ENCODE measurements around the gene SLC29A1. TPM values are rescaled to one million over a fixed set of nuclear protein-coding genes. Genes with fewer than 3 reads are reported as not detected.

Gene SLC29A1
- total RNA-seq, 1 experiment from 2014 or later, result 109 TPM

DNA sequence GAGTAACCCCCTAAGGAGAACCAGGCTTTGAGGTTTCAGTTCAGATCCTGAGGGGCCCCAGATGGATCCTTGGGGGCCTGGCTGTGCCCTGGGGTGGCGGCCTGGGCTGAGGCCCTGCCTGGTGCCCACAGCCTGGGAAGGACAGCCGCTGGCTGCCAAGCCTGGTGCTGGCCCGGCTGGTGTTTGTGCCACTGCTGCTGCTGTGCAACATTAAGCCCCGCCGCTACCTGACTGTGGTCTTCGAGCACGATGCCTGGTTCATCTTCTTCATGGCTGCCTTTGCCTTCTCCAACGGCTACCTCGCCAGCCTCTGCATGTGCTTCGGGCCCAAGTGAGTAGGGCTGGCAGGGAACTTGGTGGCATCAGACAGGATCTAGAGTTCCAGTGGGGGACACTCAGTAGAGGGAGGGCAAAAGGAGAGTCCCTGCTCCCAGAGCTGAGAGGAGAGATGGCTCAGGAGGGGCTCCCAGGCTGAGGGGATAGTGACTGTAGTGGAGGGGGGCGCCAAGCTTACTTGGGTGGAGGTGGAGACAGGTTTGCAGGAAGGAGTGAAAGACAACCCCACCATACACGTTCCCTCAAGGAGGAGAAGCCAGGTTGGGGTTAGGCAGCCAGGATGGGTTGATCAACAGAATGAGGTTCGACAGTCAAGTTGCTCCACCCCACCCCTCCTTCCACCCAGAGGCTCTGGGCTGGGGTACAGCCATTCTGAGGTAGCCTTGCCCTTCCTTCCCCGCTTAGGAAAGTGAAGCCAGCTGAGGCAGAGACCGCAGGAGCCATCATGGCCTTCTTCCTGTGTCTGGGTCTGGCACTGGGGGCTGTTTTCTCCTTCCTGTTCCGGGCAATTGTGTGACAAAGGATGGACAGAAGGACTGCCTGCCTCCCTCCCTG, 9.5 kb downstream of the SLC29A1 start:
- DNase-seq, result no peak
- no peak overlapping the region for H3K27ac ChIP-seq
- H3K4me3 ChIP-seq, result no peak overlapping the region
- peaks cover 6% of the 10 kb centered on the region for H3K4me1 ChIP-seq
- H3K27me3 ChIP-seq, result no peaks in the 10 kb centered on the region
- peaks cover 34% of the 10 kb centered on the region for H3K36me3 ChIP-seq
- no peaks in the 10 kb centered on the region for H3K9me3 ChIP-seq (replicated peaks)

DNA sequence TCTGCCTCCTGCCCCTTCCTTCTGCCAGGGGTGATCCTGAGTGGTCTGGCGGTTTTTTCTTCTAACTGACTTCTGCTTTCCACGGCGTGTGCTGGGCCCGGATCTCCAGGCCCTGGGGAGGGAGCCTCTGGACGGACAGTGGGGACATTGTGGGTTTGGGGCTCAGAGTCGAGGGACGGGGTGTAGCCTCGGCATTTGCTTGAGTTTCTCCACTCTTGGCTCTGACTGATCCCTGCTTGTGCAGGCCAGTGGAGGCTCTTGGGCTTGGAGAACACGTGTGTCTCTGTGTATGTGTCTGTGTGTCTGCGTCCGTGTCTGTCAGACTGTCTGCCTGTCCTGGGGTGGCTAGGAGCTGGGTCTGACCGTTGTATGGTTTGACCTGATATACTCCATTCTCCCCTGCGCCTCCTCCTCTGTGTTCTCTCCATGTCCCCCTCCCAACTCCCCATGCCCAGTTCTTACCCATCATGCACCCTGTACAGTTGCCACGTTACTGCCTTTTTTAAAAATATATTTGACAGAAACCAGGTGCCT, 10.2 kb downstream of the SLC29A1 start:
- H3K9me3 ChIP-seq (replicated peaks), result no peaks in the 10 kb centered on the region
- H3K27me3 ChIP-seq, result no peaks in the 10 kb centered on the region
- H3K4me3 ChIP-seq, result no peak overlapping the region
- peaks cover 34% of the 10 kb centered on the region for H3K36me3 ChIP-seq
- no peak for DNase-seq
- H3K27ac ChIP-seq, result no peak overlapping the region
- peaks cover 6% of the 10 kb centered on the region for H3K4me1 ChIP-seq

DNA sequence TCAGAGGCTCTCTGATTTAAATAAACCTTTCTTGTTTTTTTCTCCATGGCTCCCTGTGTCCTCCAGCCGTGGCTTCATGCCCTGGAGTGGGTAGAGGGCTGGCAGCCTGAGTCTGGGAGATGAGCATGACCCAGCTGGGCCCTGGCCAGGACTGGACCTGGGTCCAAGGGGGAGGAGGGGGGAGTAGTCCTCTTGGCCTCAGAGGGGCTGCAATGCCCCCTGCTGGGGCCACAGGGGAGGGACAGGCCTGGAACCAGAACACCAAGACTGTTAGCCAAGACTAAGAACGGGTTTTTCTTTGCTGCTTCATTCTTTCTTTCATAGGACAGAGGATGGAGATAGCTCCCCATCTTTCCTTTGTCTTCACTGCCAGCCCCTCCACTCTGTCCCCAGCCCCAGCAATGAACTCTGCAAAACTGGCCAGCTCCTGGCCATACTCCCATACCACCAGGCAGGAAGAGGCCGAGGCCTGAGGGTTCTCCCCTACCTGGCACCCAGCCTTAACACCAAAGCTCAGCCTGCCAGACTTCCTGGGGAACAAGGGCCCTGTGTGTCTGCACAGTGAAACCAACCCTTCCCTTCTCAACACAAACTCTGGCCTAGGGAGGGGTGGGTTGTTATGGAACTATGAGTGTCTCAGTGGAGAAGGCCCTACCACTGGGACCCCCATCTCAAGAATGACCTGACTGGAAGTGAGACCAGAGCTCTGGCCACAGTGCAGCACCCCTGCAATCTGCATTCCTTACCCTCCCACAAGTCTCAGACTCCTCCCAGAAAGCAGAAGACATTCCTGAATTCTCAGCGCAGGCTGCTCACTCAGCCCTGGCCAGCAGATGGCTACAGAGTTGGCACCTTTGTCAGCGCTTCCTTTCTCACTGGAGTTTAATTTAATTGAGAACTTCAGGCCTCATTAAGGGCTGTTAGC, 11.0 kb downstream of the SLC29A1 start:
- Histone ChIP-seq H3K4me3 (no peak overlapping the region), H3K36me3 (peaks cover 26% of the 10 kb centered on the region), H3K9me3 (replicated peaks) (no peaks in the 10 kb centered on the region), H3K27ac (no peak overlapping the region), H3K4me1 (peaks cover 6% of the 10 kb centered on the region), H3K27me3 (no peaks in the 10 kb centered on the region)
- peak; percentile 54 to 68 for DNase-seq

DNA sequence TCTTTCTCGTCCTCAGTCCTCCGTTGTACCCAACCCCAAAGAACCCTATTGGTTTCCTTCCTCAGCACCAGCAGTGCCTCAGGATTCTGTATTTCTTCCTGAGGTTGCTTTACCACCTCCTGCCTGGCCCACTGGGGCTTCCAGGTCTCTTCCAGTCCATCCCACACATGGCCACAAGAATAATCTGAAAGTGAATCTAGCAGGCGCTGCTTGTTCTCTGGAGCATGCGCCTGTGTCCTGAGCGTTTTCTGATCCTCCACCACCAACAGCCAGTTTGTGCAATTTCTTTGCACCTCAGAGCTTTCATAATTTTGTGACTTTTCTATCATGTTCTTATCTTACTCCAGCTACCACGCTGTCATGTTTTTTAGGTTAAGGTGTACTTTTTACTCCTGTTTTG, 11.9 kb downstream of the SLC29A1 start:
- DNase-seq, result no peak
- H3K9me3 ChIP-seq (replicated peaks), result no peaks in the 10 kb centered on the region
- peaks cover 6% of the 10 kb centered on the region for H3K4me1 ChIP-seq
- H3K27me3 ChIP-seq, result no peaks in the 10 kb centered on the region
- H3K36me3 ChIP-seq, result peaks cover 23% of the 10 kb centered on the region
- H3K4me3 ChIP-seq, result no peak overlapping the region
- no peak overlapping the region for H3K27ac ChIP-seq

DNA sequence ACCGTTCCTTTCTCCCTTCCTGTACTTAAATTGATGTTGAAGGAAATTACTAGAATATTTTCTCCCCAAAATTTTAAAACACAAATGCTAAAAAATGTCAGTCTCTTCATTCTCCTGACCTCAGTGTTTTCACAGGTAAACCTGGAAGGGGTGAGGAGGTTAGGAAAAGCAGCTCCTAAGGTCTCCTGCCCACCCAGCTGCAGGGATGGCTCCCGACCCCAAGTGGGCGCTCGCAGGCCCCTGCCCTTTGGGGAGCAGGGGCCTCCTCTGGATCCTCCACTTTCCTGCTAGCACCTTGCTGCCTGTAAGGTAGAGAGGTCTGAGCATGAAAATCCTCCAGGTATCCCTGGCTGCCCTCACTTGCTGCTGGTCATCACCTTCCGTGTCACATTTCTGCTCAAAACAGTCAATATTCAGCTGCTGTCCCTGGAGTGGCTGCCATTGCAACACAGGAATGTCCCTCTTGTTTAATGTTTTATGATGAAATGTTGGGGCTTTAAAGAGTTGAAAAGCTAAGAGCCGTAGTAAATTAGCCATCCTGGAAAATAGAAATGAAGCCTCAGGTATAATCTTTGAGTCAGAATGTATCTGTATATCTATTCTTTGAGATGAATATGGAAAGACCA, 12.6 kb downstream of the SLC29A1 start:
- H3K9me3 ChIP-seq (replicated peaks), result no peaks in the 10 kb centered on the region
- no peak for DNase-seq
- peaks cover 19% of the 10 kb centered on the region for H3K36me3 ChIP-seq
- no peak overlapping the region for H3K4me3 ChIP-seq
- H3K27me3 ChIP-seq, result no peaks in the 10 kb centered on the region
- peaks cover 6% of the 10 kb centered on the region for H3K4me1 ChIP-seq
- no peak overlapping the region for H3K27ac ChIP-seq

DNA sequence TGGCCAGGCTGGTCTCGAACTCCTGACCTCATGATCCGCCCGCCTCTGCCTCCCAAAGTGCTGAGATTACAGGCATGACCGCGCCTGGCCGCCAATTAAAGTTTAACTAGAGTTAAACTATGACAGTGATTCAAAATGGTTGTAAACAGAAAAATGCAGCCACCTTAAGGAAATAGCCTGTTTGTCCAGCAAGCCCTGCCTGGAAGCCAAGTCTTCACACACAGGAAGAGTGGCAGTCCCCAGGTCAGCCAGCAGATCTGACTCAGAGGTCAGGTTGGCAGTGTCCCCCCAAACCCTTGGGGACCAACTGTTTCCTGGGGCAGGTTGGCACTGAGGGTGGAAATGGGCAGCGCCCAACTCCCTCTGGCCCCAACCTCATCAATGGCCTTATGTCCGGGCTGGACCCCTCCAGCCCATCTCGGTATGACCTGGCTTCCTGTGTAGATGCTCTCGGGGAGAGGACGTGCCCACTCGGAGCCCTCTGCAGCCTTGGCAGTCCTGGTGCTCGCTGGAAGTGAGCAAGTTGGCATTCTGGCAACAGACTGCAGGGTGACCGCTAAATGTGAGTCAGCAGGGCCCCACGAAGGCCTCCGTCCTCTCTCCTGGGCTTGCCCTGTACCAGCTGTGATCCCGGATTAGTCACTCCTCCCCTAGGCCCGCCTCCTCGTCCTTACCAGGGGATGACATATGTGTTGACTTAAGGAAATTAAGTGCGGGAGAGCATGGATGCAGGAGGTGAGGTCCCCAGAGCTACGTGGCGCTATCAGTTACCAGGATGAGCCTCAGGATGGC, 13.8 kb downstream of the SLC29A1 start:
- peak; percentile 94 for DNase-seq
- Histone ChIP-seq H3K36me3 (peaks cover 14% of the 10 kb centered on the region), H3K27ac (peak overlapping the region; percentile 75), H3K4me3 (peak overlapping the region; percentile 55), H3K4me1 (peaks cover 6% of the 10 kb centered on the region), H3K9me3 (replicated peaks) (no peaks in the 10 kb centered on the region), H3K27me3 (no peaks in the 10 kb centered on the region)

DNA sequence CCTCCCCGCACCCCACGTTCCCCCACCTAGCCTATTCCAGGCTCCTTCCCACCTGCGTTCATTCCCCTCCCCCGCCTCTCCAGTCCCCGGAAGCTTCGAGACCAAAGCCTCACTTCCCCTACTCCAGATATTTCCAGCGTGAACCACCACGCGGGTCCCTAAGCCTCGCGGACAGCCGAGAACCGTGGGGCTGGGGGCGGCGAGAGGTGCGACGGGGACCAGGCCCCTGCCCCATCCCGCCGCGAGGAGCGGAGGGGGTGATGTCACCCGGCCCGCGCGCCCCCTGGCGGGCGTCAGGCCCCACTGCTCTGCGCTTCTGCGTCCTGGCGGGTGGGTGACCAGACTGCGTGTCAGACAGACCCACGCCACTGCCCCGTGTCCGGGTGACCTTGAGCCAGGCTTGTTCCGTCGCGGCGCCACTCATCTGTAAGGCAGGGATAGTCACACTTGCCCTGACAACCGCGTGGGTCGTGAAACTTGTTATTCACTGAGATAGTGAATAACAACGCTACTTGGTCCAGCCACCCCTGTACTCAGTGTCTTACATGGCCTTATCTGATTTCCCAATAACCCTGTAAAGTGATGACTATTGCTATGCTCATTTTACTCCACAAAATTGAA, 14.5 kb downstream of the SLC29A1 start:
- peak overlapping the region; percentile 75 for H3K27ac ChIP-seq
- peak; percentile 70 to 79 for DNase-seq
- H3K36me3 ChIP-seq, result peaks cover 10% of the 10 kb centered on the region; the same call in 1 of the 2 replicates
- H3K9me3 ChIP-seq (replicated peaks), result no peaks in the 10 kb centered on the region
- no peaks in the 10 kb centered on the region for H3K27me3 ChIP-seq
- peak overlapping the region; percentile 55 for H3K4me3 ChIP-seq
- H3K4me1 ChIP-seq, result peaks cover 6% of the 10 kb centered on the region

DNA sequence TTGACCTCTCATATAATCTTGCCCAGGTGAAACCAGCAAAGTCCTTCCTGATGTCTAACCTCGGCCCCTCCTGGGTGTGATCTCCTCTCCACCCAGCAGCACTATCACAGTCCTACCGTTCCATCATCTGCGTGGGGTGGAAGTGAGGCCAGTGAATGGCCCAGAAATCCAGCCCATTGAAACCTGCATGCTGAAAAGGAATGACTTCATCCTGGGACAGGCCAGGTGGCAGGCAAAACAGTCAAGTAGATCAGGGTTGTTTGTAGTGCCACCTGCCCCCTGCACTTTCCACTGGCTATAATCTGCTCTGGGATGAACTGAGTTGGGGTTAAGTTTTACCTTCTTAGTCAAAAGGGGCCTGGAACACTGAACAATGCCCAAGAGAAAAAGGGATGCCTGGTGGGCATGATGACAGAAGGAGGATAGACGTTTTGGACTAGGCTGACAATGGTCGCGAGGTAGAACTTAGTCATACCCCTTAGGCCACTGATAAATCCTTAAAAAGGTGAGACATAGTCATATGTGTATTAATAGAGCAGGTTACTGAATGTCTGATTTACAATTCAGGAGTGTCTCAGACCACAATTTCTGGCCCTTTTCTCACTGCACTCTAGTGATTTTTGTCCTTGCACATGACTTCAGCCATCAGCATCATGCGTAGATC, 15.4 kb downstream of the SLC29A1 start:
- H3K4me3 ChIP-seq, result no peak overlapping the region
- peaks cover 7% of the 10 kb centered on the region; the same call in 1 of the 2 replicates for H3K36me3 ChIP-seq
- no peak overlapping the region for H3K27ac ChIP-seq
- DNase-seq, result no peak
- H3K4me1 ChIP-seq, result peaks cover 6% of the 10 kb centered on the region
- H3K9me3 ChIP-seq (replicated peaks), result no peaks in the 10 kb centered on the region
- H3K27me3 ChIP-seq, result no peaks in the 10 kb centered on the region

DNA sequence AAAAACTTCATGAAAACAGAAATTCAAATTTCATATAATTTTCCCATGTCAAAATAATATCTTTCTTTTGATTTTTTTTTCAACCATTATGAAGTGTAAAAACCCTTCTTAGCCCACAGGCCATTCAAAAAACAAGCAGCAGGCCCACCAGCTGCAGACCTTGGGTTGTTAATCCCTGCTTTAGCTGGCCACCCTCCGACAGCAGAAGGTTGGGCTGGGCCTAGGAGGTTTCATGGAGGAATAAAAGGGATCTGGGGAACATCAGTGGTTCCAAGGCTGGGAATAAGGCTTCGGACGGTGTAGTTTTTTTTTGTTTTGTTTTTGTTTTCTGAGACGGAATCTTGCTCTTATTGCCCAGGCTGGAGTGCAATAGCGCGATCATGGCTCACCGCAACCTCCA, 19.9 kb downstream of the SLC29A1 start:
- DNase-seq, result no peak
- H3K9me3 ChIP-seq (replicated peaks), result no peaks in the 10 kb centered on the region
- H3K27me3 ChIP-seq, result no peaks in the 10 kb centered on the region
- H3K27ac ChIP-seq, result no peak overlapping the region
- H3K4me1 ChIP-seq, result no peaks in the 10 kb centered on the region; the same call in 1 of the 2 replicates
- H3K4me3 ChIP-seq, result no peak overlapping the region
- H3K36me3 ChIP-seq, result peaks cover 9% of the 10 kb centered on the region

DNA sequence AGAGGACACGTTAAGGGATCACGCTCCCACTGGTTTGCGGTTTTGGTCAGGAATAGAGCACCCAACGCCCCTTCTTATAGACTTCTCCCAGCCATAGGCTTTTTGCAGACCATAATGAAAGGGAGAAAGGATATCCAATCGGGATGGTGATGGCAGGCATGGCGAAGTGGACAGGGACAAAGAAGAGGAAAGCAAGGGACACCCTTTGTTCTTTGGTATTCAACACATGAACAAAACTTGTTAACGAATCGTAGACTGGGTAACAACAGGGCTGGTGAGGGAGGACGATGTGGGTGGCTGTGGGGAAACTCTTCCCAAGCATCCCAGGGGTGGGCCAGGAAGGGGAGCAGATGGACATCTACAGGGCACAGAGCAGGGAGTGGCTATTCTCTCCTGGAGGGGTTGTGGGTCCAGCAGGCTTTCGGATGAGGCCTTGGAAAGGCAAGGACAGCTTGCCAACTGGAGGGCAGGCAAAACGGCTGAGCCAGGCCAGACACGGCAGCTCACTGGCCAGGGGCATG, 22.1 kb downstream of the SLC29A1 start:
- peak overlapping the region; percentile 93 for H3K4me3 ChIP-seq
- DNase-seq, result no peak
- no peaks in the 10 kb centered on the region for H3K9me3 ChIP-seq (replicated peaks)
- H3K27me3 ChIP-seq, result no peaks in the 10 kb centered on the region
- no peaks in the 10 kb centered on the region; the same call in none of the 2 replicates for H3K4me1 ChIP-seq
- no peak overlapping the region for H3K27ac ChIP-seq
- peaks cover 31% of the 10 kb centered on the region for H3K36me3 ChIP-seq

DNA sequence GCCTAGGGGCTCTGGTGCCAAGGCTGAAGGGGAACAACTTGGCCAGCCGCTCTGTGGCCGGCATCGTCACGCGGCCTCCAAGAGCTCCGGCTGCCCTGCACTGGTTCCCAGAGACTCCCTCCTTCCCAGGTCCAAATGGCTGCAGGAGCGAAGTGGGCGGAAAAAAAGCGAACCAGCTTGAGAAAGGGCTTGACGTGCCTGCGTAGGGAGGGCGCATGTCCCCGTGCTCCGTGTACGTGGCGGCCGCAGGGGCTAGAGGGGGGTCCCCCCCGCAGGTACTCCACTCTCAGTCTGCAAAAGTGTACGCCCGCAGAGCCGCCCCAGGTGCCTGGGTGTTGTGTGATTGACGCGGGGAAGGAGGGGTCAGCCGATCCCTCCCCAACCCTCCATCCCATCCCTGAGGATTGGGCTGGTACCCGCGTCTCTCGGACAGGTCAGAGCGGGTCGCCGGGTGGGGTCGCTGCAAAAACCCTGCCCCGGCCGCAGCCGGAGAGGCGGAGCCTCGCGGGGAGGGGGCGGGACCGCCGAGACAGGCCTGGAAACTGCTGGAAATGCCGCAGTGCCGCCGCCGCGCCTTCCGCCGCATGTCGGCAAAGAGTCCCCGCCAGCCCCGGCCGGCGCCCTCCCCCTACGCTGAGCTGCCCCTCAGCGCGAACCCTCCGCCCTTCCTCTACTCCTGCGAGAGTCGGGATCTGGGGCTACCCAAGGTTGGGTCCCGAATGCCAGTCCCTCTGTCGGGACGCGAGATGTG, 22.7 kb downstream of the SLC29A1 start:
- Histone ChIP-seq H3K27ac (peak overlapping the region; percentile 84), H3K4me1 (no peaks in the 10 kb centered on the region; the same call in none of the 2 replicates), H3K4me3 (peak overlapping the region; percentile 93), H3K27me3 (no peaks in the 10 kb centered on the region), H3K36me3 (peaks cover 37% of the 10 kb centered on the region), H3K9me3 (replicated peaks) (no peaks in the 10 kb centered on the region)
- DNase-seq, result peak; percentile 82

DNA sequence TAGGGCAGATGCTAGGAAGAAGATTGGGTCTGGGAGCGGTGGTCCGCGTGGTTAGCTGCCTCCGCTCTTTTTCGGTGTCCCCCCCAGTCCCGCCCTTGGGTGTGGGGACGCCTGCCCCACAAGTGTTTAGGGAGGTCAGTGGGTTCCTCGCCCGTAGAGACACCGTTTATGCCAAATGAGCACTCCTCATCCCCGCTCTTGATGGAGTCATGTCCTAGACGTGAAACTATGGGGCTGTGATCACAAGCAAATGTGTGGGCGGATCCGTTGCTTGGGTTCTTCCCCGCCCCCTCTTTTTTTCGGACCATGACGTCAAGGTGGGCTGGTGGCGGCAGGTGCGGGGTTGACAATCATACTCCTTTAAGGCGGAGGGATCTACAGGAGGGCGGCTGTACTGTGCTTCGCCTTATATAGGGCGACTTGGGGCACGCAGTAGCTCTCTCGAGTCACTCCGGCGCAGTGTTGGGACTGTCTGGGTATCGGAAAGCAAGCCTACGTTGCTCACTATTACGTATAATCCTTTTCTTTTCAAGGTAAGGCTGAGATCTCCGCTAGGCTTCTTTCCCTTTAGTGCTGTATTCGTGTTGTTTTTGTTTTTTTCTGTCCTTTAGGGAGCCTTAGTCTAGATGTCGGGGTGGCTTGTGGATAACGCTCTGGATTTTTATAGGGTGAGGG, 23.4 kb downstream of the SLC29A1 start, which contains the start of gene HSP90AB1:
HSP90AB1 (plus strand) TSS at position 439 of the 675 bp plus-strand sequence. CDS start 1,529 bp downstream, outside the sequence.
- Histone ChIP-seq H3K9me3 (replicated peaks) (no peaks in the 10 kb centered on the region), H3K27ac (peak within 1 kb of the TSS; percentile 84), H3K4me3 (peak within 1 kb of the TSS; percentile 93), H3K27me3 (no peaks in the 10 kb centered on the region), H3K4me1 (no peaks in the 10 kb centered on the region; the same call in none of the 2 replicates), H3K36me3 (peaks cover 44% of the 10 kb centered on the region)
- DNase-seq, result peak; percentile 95 to 97
